Activated T-helper 1 cell treated with anti-CD3 and anti-CD28 coated beads, Interleukin-2, amount 50 U/mL, for 16 hours (primary cell): ENCODE measurements around the gene MTA3.
"Not testable (repeated sequence)": the region's sequence is repeated elsewhere in the genome, so short reads cannot be mapped to it uniquely, and the experiment has no call there.

Experiments
- DNase-seq, 2 donors: peaks; one replicate each; pipeline ENCODE4 v3.0.0-alpha.2; 2020; ENCODE audit warnings: low read depth in 1 of 2, low spot score in 1 of 2

MTA3 gene

GRCh38 chr2:42607101-42607637 is 38.7 kb downstream of the MTA3 start:
- no peak for DNase-seq

- no peak for DNase-seq
Observed at GRCh38 chr2:42613281-42614064, 45.0 kb downstream of the MTA3 start.

GRCh38 chr2:42614838-42615237 is 46.4 kb downstream of the MTA3 start:
- no peak for DNase-seq

GRCh38 chr2:42618116-42618515 is 49.7 kb downstream of the MTA3 start:
- no peak for DNase-seq

DNA sequence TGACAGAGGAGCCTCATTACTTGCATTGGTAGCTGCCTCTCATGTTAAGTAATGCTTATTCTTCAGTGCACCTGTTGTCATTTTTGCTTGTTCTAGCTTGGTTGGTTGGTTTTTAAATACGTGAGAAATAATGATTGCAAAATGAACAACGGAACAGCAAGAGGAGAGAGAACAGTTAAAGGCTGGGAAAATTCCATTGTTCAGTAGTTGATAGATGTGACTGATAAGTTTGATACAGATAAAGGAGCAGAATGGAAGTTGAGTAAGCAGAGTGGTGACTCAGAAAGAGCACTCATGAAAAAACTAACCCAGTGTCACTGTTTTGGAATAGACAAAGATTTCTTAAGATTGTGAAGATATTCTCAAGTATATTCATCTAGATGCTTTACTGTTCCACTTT is 50.5 kb downstream of the MTA3 start:
- DNase-seq = no peak

DNA sequence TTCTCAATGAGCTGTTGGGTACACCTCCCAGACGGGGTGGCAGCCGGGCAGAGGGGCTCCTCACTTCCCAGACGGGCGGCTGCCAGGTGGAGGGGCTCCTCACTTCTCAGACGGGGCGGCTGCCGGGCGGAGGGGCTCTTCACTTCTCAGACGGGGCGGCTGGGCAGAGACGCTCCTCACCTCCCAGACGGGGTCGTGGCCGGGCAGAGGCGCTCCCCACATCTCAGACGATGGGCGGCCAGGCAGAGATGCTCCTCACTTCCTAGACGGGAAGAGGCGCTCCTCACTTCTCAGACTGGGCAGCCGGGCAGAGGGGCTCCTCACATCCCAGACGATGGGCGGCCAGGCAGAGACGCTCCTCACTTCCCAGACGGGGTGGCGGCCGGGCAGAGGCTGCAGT is 53.2 kb downstream of the MTA3 start:
- not testable (repeated sequence) for DNase-seq

DNA sequence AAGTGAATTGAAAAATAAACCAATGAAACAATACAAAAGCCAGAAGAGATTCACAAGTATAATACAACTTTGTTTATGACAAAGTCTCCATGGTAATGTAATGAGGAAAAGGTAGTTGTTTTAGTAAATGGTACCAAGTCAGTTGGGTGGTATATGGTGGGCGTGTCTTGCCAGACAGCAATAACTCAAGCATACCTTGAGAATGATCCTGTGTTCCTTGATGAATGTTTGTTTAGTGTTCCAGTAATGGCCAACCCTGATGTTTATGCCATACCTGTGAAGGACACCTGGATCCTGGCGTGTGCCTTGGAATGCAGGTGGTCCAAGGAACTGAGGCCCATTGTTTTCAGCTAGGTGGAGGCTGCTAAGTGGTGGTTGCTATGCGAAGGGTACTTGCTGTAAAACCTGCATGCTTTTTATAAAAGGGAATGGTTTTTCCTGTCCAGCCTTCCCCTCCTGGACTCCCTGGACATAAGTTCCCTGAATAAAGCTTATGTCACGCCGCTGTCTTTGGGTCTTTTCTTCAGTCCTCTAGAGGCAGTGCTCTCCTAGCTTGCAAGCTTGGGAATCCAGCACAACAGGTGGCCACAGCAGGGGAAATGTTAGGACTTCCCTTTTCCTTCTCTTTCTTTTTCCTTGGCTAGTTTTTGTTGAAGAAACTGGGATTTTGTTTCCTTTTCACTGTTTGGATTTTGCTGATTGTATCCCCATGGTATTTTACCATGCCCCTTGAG is 54.7 kb downstream of the MTA3 start:
- DNase-seq = no peak

GRCh38 chr2:42624047-42624446 is 55.6 kb downstream of the MTA3 start:
- DNase-seq = no peak

- not testable (repeated sequence) for DNase-seq
Observed at GRCh38 chr2:42628024-42628423, 59.6 kb downstream of the MTA3 start.

DNA sequence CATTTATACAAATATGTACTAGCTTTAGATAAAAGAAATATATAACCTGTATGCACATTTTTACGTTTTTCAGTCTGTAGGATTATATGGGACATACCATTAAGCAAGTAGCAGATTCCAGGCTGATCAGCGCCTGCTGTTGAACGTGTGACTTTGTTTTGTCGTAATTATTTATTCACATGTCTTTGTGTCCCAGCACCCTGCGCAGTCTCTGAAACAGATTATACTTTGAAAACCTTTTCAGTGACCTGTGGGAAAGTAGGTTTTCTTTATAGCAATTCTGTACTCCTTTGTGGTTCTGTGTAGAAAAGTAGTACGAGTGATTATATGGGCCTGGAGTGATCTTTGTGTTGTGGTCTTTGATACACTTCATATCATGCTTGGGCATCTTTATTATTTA is 68.5 kb downstream of the MTA3 start:
- no peak for DNase-seq

GRCh38 chr2:42638080-42638784 is 69.8 kb downstream of the MTA3 start:
- DNase-seq = no peak

- no peak for DNase-seq
Observed at GRCh38 chr2:42639340-42640077, 71.1 kb downstream of the MTA3 start.

DNA sequence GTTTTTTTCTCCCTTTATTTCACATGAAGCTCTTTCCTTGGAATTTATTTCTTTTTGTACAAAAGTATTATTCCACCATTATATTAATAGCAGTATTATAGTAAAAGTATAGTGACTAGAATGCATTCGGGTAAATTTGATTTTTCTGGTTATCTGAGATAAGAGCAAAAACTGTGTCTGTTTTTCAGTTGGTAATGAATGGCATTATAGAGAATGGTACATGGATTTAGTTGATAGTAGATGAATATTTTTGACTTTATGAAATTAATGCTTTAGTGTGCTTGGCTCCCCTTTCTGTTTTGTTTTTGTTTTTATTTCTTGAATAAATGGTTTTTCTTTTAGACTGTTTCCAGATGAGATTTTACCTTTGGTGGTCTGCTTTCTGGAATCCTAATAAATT is 71.8 kb downstream of the MTA3 start:
- DNase-seq = no peak

DNA sequence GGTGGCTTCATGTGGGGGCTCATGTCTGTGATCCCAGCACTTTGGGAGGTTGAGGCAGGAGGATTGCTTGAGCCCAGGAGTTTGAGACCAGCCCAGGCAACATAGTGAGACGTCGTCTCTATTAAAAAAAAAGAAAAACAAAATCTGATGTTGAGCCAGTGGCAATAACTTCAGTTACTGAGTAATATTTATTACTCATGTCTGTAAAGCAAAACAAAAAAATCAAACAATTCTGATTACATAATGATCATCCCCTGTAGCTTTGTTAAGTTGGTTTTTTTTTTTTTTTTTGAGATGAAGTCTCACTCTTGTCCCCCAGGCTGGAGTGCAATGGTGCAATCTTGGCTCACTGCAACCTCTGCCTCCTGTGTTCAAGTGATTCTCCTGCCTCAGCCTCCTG is 73.9 kb downstream of the MTA3 start:
- not testable (repeated sequence) for DNase-seq

- DNase-seq = no peak
Observed at GRCh38 chr2:42645551-42645950, 77.1 kb downstream of the MTA3 start.

DNA sequence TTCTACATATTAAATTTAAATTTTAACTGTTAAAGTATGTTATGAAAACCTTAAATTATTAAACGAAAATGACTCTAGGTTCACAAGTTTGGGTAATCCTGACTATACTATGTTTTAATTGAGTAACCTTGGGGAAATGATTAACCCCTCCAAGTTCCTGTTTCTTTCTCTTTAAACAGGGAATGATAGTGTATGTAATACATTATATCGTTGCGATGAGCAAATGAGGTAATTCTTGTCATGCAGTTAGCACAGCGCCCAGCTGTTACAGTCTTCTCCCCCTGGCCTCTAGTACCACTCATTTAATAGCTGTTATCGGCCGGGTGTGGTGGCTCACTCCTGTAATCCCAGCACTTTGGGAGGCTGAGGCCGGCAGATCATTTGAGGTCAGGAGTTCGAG is 80.4 kb downstream of the MTA3 start:
- no peak for DNase-seq

DNA sequence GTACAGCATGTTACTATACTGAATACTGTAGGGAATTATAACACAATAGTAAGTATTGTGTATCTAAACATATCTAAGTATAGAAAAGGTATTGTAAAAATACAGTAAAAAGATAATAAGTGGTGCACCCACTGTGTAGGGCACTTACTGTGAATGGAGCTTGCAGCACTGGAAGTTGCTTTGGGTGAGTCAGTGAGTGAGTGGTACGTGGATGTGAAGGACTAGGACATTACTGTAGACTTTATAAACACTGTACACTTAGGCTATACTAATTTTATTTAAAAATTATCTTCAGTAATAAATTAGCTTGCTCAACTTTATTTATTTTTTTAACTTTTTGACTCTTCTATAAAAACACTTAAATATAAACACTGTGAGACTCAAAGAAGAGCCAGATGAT is 82.6 kb downstream of the MTA3 start:
- no peak for DNase-seq

DNA sequence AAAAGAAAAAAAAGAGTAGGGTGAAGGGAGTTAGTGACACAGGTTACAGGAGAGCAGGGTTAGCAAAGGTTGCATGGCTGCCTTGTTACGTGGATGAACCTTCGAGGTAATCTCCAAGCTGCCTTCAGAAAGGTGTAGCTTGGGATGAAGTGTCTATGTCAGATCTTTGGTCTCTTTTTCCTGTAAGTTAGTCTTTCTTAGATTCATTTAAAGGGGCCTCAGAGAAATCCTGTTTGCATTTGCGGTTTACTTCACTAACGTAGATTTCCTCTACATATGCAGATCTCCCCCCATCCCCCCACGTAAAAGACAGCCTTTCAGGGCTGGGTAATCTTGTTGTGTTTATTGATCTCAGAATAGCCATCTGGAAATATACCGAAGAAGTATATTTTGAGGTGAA is 83.7 kb downstream of the MTA3 start:
- DNase-seq = no peak

GRCh38 chr2:42653039-42653438 is 84.6 kb downstream of the MTA3 start:
- no peak for DNase-seq

GRCh38 chr2:42653908-42654445 is 85.5 kb downstream of the MTA3 start:
- DNase-seq = no peak

DNA sequence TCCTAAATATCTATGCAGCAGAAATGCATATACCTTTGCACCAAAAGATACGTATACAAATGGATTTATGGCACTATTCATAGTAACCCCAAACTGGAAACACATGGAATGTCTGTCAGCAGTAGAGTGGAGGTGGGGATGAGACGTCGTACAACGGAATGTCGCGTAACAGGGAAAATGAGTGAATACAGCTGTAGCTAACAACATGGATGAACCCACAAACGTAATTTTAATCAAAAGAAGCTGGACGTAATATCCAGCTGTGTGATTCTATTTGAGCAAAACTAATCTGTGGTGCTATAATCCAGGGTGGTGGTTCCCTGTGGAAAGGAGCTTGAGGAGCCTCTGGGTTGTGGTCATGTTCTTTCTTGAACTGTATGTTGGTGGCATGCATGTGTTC is 89.9 kb downstream of the MTA3 start:
- DNase-seq = no peak
